ENCODE data around the gene MYLK.
A peak's percentile ranks its signal among the peaks of the same experiment; 100 is the strongest.
"Not testable (repeated sequence)": the region's sequence is repeated elsewhere in the genome, so short reads cannot be mapped to it uniquely, and the experiment has no call there.

MYLK gene

GRCh38 chr3:123611674-123612073, 272.5 kb downstream of the MYLK start:
- not testable (repeated sequence) for H3K4me1 Mint-ChIP-seq (ENCODE audit: low read depth); H3K4me3 Mint-ChIP-seq; H3K9me3 Mint-ChIP-seq

GRCh38 chr3:123611082-123611481, 273.1 kb downstream of the MYLK start:
- H3K4me1 Mint-ChIP-seq (ENCODE audit: low read depth), result peaks cover 7% of the 10 kb centered on the region
- H3K9me3 Mint-ChIP-seq, result no peaks in the 10 kb centered on the region
- H3K27ac Mint-ChIP-seq, result no peak overlapping the region
- H3K4me3 Mint-ChIP-seq, result no peak overlapping the region
- H3K27me3 Mint-ChIP-seq, result no peaks in the 10 kb centered on the region
- peaks cover 17% of the 10 kb centered on the region for H3K36me3 Mint-ChIP-seq (ENCODE audit: low read depth)

More at GRCh38 chr3:123611674-123612073, 272.5 kb downstream of the MYLK start:
- not testable (repeated sequence) for H3K27ac Mint-ChIP-seq, H3K27me3 Mint-ChIP-seq
- H3K36me3 Mint-ChIP-seq (ENCODE audit: low read depth), result peaks cover 17% of the 10 kb centered on the region

- Mint-ChIP-seq H3K4me1 (ENCODE audit: low read depth) (peaks cover 13% of the 10 kb centered on the region), H3K9me3 (no peaks in the 10 kb centered on the region), H3K27ac (no peak overlapping the region), H3K27me3 (no peaks in the 10 kb centered on the region), H3K36me3 (ENCODE audit: low read depth) (peaks cover 17% of the 10 kb centered on the region), H3K4me3 (no peak overlapping the region)
These were observed 273.8 kb downstream of the MYLK start for GRCh38 chr3:123610331-123610730.

- H3K9me3 Mint-ChIP-seq, result no peaks in the 10 kb centered on the region
- H3K4me1 Mint-ChIP-seq (ENCODE audit: low read depth), result peaks cover 25% of the 10 kb centered on the region
- peaks cover 15% of the 10 kb centered on the region for H3K36me3 Mint-ChIP-seq (ENCODE audit: low read depth)
- no peak overlapping the region for H3K4me3 Mint-ChIP-seq
- H3K27ac Mint-ChIP-seq, result no peak overlapping the region
- H3K27me3 Mint-ChIP-seq, result no peaks in the 10 kb centered on the region
These were observed 275.1 kb downstream of the MYLK start for GRCh38 chr3:123609063-123609462.

GRCh38 chr3:123608263-123608937, 275.7 kb downstream of the MYLK start:
- Mint-ChIP-seq H3K27me3 (no peaks in the 10 kb centered on the region), H3K27ac (no peak overlapping the region), H3K4me1 (ENCODE audit: low read depth) (peaks cover 25% of the 10 kb centered on the region), H3K4me3 (no peak overlapping the region), H3K36me3 (ENCODE audit: low read depth) (peaks cover 11% of the 10 kb centered on the region), H3K9me3 (no peaks in the 10 kb centered on the region)

- Mint-ChIP-seq H3K27ac (no peak overlapping the region), H3K4me3 (no peak overlapping the region), H3K4me1 (ENCODE audit: low read depth) (peaks cover 25% of the 10 kb centered on the region), H3K27me3 (no peaks in the 10 kb centered on the region), H3K9me3 (no peaks in the 10 kb centered on the region), H3K36me3 (ENCODE audit: low read depth) (peaks cover 5% of the 10 kb centered on the region)
These were observed 277.6 kb downstream of the MYLK start for GRCh38 chr3:123606527-123606926.

GRCh38 chr3:123605789-123606234, 278.3 kb downstream of the MYLK start:
- H3K27ac Mint-ChIP-seq, result no peak overlapping the region
- H3K9me3 Mint-ChIP-seq, result no peaks in the 10 kb centered on the region
- no peaks in the 10 kb centered on the region for H3K27me3 Mint-ChIP-seq
- H3K4me3 Mint-ChIP-seq, result peak overlapping the region; percentile 13
- peaks cover 25% of the 10 kb centered on the region for H3K4me1 Mint-ChIP-seq (ENCODE audit: low read depth)
- peaks cover 6% of the 10 kb centered on the region for H3K36me3 Mint-ChIP-seq (ENCODE audit: low read depth)

GRCh38 chr3:123603153-123603552, 281.0 kb downstream of the MYLK start:
- H3K4me3 Mint-ChIP-seq, H3K27ac Mint-ChIP-seq, H3K27me3 Mint-ChIP-seq, H3K9me3 Mint-ChIP-seq: not testable (repeated sequence)
- Mint-ChIP-seq H3K36me3 (ENCODE audit: low read depth) (peaks cover 13% of the 10 kb centered on the region), H3K4me1 (ENCODE audit: low read depth) (peaks cover 28% of the 10 kb centered on the region)

- Mint-ChIP-seq H3K4me1 (ENCODE audit: low read depth) (peaks cover 28% of the 10 kb centered on the region), H3K27me3 (no peaks in the 10 kb centered on the region), H3K4me3 (no peak overlapping the region), H3K36me3 (ENCODE audit: low read depth) (peaks cover 13% of the 10 kb centered on the region), H3K27ac (no peak overlapping the region), H3K9me3 (no peaks in the 10 kb centered on the region)
These were observed 281.8 kb downstream of the MYLK start for GRCh38 chr3:123602325-123602724.

GRCh38 chr3:123600863-123601262, 283.3 kb downstream of the MYLK start:
- Mint-ChIP-seq H3K36me3 (ENCODE audit: low read depth) (peaks cover 13% of the 10 kb centered on the region), H3K4me1 (ENCODE audit: low read depth) (peaks cover 19% of the 10 kb centered on the region)
- H3K27me3 Mint-ChIP-seq, H3K27ac Mint-ChIP-seq, H3K4me3 Mint-ChIP-seq, H3K9me3 Mint-ChIP-seq: not testable (repeated sequence)

GRCh38 chr3:123597561-123597960, 286.6 kb downstream of the MYLK start:
- peaks cover 21% of the 10 kb centered on the region for H3K36me3 Mint-ChIP-seq (ENCODE audit: low read depth)

GRCh38 chr3:123595396-123596180, 288.5 kb downstream of the MYLK start:
- H3K27me3 Mint-ChIP-seq, result no peaks in the 10 kb centered on the region
- peaks cover 2% of the 10 kb centered on the region for H3K4me1 Mint-ChIP-seq (ENCODE audit: low read depth)
- peaks cover 38% of the 10 kb centered on the region for H3K36me3 Mint-ChIP-seq (ENCODE audit: low read depth)
- H3K4me3 Mint-ChIP-seq, result no peak overlapping the region
- no peak overlapping the region for H3K27ac Mint-ChIP-seq
- peaks cover 7% of the 10 kb centered on the region for H3K9me3 Mint-ChIP-seq

More at GRCh38 chr3:123597561-123597960, 286.6 kb downstream of the MYLK start:
- Mint-ChIP-seq H3K9me3 (no peaks in the 10 kb centered on the region), H3K4me3 (no peak overlapping the region), H3K27me3 (no peaks in the 10 kb centered on the region), H3K4me1 (ENCODE audit: low read depth) (peaks cover 3% of the 10 kb centered on the region), H3K27ac (no peak overlapping the region)

- Mint-ChIP-seq H3K27ac (no peak overlapping the region), H3K27me3 (no peaks in the 10 kb centered on the region), H3K4me3 (no peak overlapping the region), H3K4me1 (ENCODE audit: low read depth) (no peaks in the 10 kb centered on the region), H3K9me3 (peaks cover 12% of the 10 kb centered on the region), H3K36me3 (ENCODE audit: low read depth) (peaks cover 51% of the 10 kb centered on the region)
These were observed 290.8 kb downstream of the MYLK start for GRCh38 chr3:123593381-123593780.

- H3K4me3 Mint-ChIP-seq, result no peak overlapping the region
- H3K27me3 Mint-ChIP-seq, result no peaks in the 10 kb centered on the region
- H3K36me3 Mint-ChIP-seq (ENCODE audit: low read depth), result peaks cover 58% of the 10 kb centered on the region
- H3K9me3 Mint-ChIP-seq, result peaks cover 12% of the 10 kb centered on the region
- peaks cover 5% of the 10 kb centered on the region for H3K4me1 Mint-ChIP-seq (ENCODE audit: low read depth)
- no peak overlapping the region for H3K27ac Mint-ChIP-seq
These were observed 293.3 kb downstream of the MYLK start for GRCh38 chr3:123590685-123591450.

- peaks cover 52% of the 10 kb centered on the region for H3K36me3 Mint-ChIP-seq (ENCODE audit: low read depth)
- peaks cover 19% of the 10 kb centered on the region for H3K4me1 Mint-ChIP-seq (ENCODE audit: low read depth)
- no peak overlapping the region for H3K27ac Mint-ChIP-seq
- H3K4me3 Mint-ChIP-seq, result peak overlapping the region; percentile 38
- no peaks in the 10 kb centered on the region for H3K27me3 Mint-ChIP-seq
- peaks cover 12% of the 10 kb centered on the region for H3K9me3 Mint-ChIP-seq
These were observed 296.7 kb downstream of the MYLK start for GRCh38 chr3:123587401-123587800.

Data from stimulated activated naive CD8-positive, alpha-beta T cell treated with anti-CD3 and anti-CD28 coated beads, Interleukin-15, Interleukin-2, amounts not matched to agents 100 ng/mL and 50 ng/mL, for 24 hours (primary cell).